Epithelial cell of esophagus (primary cell): ENCODE data around the gene AHRR.
"Not testable (repeated sequence)": the region's sequence is repeated elsewhere in the genome, so short reads cannot be mapped to it uniquely, and the experiment has no call there.

ENCODE experiments used
- DNase-seq: peaks from one replicate; pipeline ENCODE4 v3.0.0; 2010; ENCODE audit warnings: low read depth
- H3K4me3 ChIP-seq: 2 replicates; pipeline ENCODE4 v1.5.1; 2011; ENCODE audit warnings: mild to moderate bottlenecking, low read length, control low read depth
- CTCF ChIP-seq: IDR thresholded peaks from 2 replicates; pipeline ENCODE4 v1.5.1; 2011; ENCODE audit warnings: low read depth, mild to moderate bottlenecking, low read length, control low read depth, inconsistent platforms; ENCODE audit not compliant: insufficient read depth; ENCODE audit errors: missing control alignments

AHRR gene

GRCh38 chr5:482506-482905 lies 161.0 kb downstream of the AHRR start:
- H3K4me3 ChIP-seq: no peak overlapping the region
- TF ChIP-seq CTCF: no peak
- no peak for DNase-seq

GRCh38 chr5:483011-483410 lies 161.5 kb downstream of the AHRR start:
- no peak overlapping the region for H3K4me3 ChIP-seq
- TF ChIP-seq CTCF: no peak
- no peak for DNase-seq

GRCh38 chr5:483434-484140 lies 162.1 kb downstream of the AHRR start:
- no peak overlapping the region for H3K4me3 ChIP-seq
- no peak for TF ChIP-seq CTCF
- no peak for DNase-seq

- no peak for TF ChIP-seq CTCF
- DNase-seq: no peak
- H3K4me3 ChIP-seq: no peak overlapping the region
Measured at GRCh38 chr5:484556-484955, 163.0 kb downstream of the AHRR start.

GRCh38 chr5:485113-485945 lies 163.8 kb downstream of the AHRR start:
- no peak overlapping the region for H3K4me3 ChIP-seq
- DNase-seq: no peak
- TF ChIP-seq CTCF: no peak

GRCh38 chr5:485946-486491 lies 164.5 kb downstream of the AHRR start:
- no peak for DNase-seq
- no peak for TF ChIP-seq CTCF
- H3K4me3 ChIP-seq: no peak overlapping the region

- H3K4me3 ChIP-seq, DNase-seq: not testable (repeated sequence)
Measured at GRCh38 chr5:486597-486996, 165.1 kb downstream of the AHRR start.
